Glomerular endothelial cell (primary cell): Measurements from ENCODE around the gene GPR160. TPM values are rescaled to one million over a fixed set of nuclear protein-coding genes. Genes with fewer than 3 reads are reported as not detected.

ENCODE experiments used
- DNase-seq: peaks from one replicate; pipeline ENCODE4 v3.0.0-alpha.2; 2011; ENCODE audit warnings: low read depth, low spot score; ENCODE audit errors: extremely low read depth
- total RNA-seq: library from RNA; depleted of rRNA; stranded (reverse); fragments of >200 nt; gene quantifications from 2 replicates; pipeline ENCODE4 v1.2.3, GENCODE V29; 2015

GPR160 gene
- total RNA-seq, 1 donor from 2014 or later: 7.9 TPM

- no peak for DNase-seq
Observed at GRCh38 chr3:170062769-170063168, 25.0 kb downstream of the GPR160 start.

- DNase-seq: no peak
Observed at GRCh38 chr3:170063691-170064090, 25.9 kb downstream of the GPR160 start.

GRCh38 chr3:170064108-170064507 lies 26.3 kb downstream of the GPR160 start:
- DNase-seq: no peak

- DNase-seq: no peak
Observed at GRCh38 chr3:170075441-170076091, 37.8 kb downstream of the GPR160 start.

GRCh38 chr3:170076715-170077238 lies 39.0 kb downstream of the GPR160 start:
- no peak for DNase-seq

GRCh38 chr3:170077361-170077760 lies 39.6 kb downstream of the GPR160 start:
- DNase-seq: no peak

GRCh38 chr3:170078620-170079281 lies 41.0 kb downstream of the GPR160 start:
- no peak for DNase-seq

GRCh38 chr3:170079536-170080165 lies 41.9 kb downstream of the GPR160 start:
- no peak for DNase-seq

GRCh38 chr3:170080605-170081004 lies 42.8 kb downstream of the GPR160 start:
- DNase-seq: no peak

GRCh38 chr3:170081079-170081741 lies 43.4 kb downstream of the GPR160 start:
- DNase-seq: no peak

- no peak for DNase-seq
Observed at GRCh38 chr3:170083343-170083742, 45.5 kb downstream of the GPR160 start.

- DNase-seq: no peak
Observed at GRCh38 chr3:170085396-170085795, 47.6 kb downstream of the GPR160 start.

GRCh38 chr3:170089862-170090600 lies 52.2 kb downstream of the GPR160 start:
- no peak for DNase-seq

GRCh38 chr3:170090601-170090981 lies 52.8 kb downstream of the GPR160 start:
- DNase-seq: no peak

GRCh38 chr3:170092907-170093306 lies 55.1 kb downstream of the GPR160 start:
- no peak for DNase-seq

GRCh38 chr3:170095771-170096170 lies 58.0 kb downstream of the GPR160 start:
- DNase-seq: no peak

GRCh38 chr3:170096342-170096741 lies 58.5 kb downstream of the GPR160 start:
- DNase-seq: no peak

- DNase-seq: no peak
Observed at GRCh38 chr3:170098753-170099152, 61.0 kb downstream of the GPR160 start.

- no peak for DNase-seq
Observed at GRCh38 chr3:170100944-170101343, 63.1 kb downstream of the GPR160 start.

GRCh38 chr3:170102431-170102830 lies 64.6 kb downstream of the GPR160 start:
- DNase-seq: no peak

GRCh38 chr3:170107941-170108340 lies 70.1 kb downstream of the GPR160 start:
- no peak for DNase-seq
